Bronchial epithelial cell (primary cell): ENCODE results near the gene TCP10L. TPM values are rescaled to one million over a fixed set of nuclear protein-coding genes. Genes with fewer than 3 reads are reported as not detected.
A peak's percentile ranks its signal among the peaks of the same experiment; 100 is the strongest.

Source experiments
- DNase-seq: peaks from one replicate; pipeline ENCODE4 v3.0.0-alpha.2; 2010; ENCODE audit warnings: low read depth
- FAIRE-seq: peaks from 2 replicates; lab custom pipeline; 2011; peaks lifted over from hg19 to GRCh38; lab: Jason Lieb, UNC
- H3K27me3 ChIP-seq: 2 replicates; pipeline ENCODE4 v1.5.1; 2011; ENCODE audit warnings: low read length; ENCODE audit not compliant: control insufficient read depth, insufficient read depth
- H3K36me3 ChIP-seq: 2 replicates; pipeline ENCODE4 v1.5.1; 2011; ENCODE audit warnings: low read length; ENCODE audit not compliant: control insufficient read depth, insufficient read depth
- H3K4me3 ChIP-seq: 2 replicates; pipeline ENCODE4 v1.5.1; 2011; ENCODE audit warnings: mild to moderate bottlenecking, low read depth, low read length, control low read depth
- CTCF ChIP-seq: IDR thresholded peaks from 2 replicates; pipeline ENCODE4 v1.5.1; 2011; ENCODE audit warnings: mild to moderate bottlenecking, moderate library complexity, low read length, control low read depth, inconsistent platforms; ENCODE audit not compliant: insufficient read depth, severe bottlenecking
- total RNA-seq: library from RNA; depleted of rRNA; stranded (reverse); fragments of >200 nt; gene quantifications from 2 replicates; pipeline ENCODE4 v1.2.1, GENCODE V29; 2014

Gene TCP10L
- total RNA-seq, 1 donor from 2014 or later = 0.26 TPM

GRCh38 chr21:32603131-32603530, 17.8 kb upstream of the TCP10L start:
- DNase-seq (no peak), FAIRE-seq (no peak)
- no peak overlapping the region for H3K4me3 ChIP-seq
- no peaks in the 10 kb centered on the region for H3K27me3 ChIP-seq
- TF ChIP-seq CTCF = no peak
- H3K36me3 ChIP-seq = peaks cover 15% of the 10 kb centered on the region

GRCh38 chr21:32602099-32602498, 16.8 kb upstream of the TCP10L start:
- H3K27me3 ChIP-seq = no peaks in the 10 kb centered on the region
- no peak for TF ChIP-seq CTCF
- H3K36me3 ChIP-seq = peaks cover 13% of the 10 kb centered on the region
- no peak for FAIRE-seq
- DNase-seq = no peak
- no peak overlapping the region for H3K4me3 ChIP-seq

- FAIRE-seq (no peak), DNase-seq (no peak)
- peaks cover 11% of the 10 kb centered on the region for H3K36me3 ChIP-seq
- TF ChIP-seq CTCF = no peak
- H3K27me3 ChIP-seq = no peaks in the 10 kb centered on the region
- no peak overlapping the region for H3K4me3 ChIP-seq
Observed at GRCh38 chr21:32599526-32599925, 14.2 kb upstream of the TCP10L start.

- DNase-seq = no peak
- H3K36me3 ChIP-seq = peaks cover 8% of the 10 kb centered on the region
- no peak for FAIRE-seq
- TF ChIP-seq CTCF = no peak
- no peak overlapping the region for H3K4me3 ChIP-seq
- no peaks in the 10 kb centered on the region for H3K27me3 ChIP-seq
Observed at GRCh38 chr21:32599091-32599490, 13.8 kb upstream of the TCP10L start.

- FAIRE-seq (peak; percentile 97), DNase-seq (peak; percentile 99)
- TF ChIP-seq CTCF = no peak
Observed at GRCh38 chr21:32597205-32597604, 11.9 kb upstream of the TCP10L start.

GRCh38 chr21:32595431-32595830, 10.1 kb upstream of the TCP10L start:
- FAIRE-seq (no peak), DNase-seq (no peak)
- Histone ChIP-seq H3K36me3 (no peaks in the 10 kb centered on the region), H3K27me3 (no peaks in the 10 kb centered on the region), H3K4me3 (no peak overlapping the region)
- no peak for TF ChIP-seq CTCF

More at GRCh38 chr21:32597205-32597604, 11.9 kb upstream of the TCP10L start:
- peaks cover 1% of the 10 kb centered on the region for H3K36me3 ChIP-seq
- H3K27me3 ChIP-seq = no peaks in the 10 kb centered on the region
- no peak overlapping the region for H3K4me3 ChIP-seq
